Spleen (tissue), 7 donors: Measurements from ENCODE around the gene MS4A6A.

Source experiments
- POLR2A ChIP-seq, 3 donors: fragments of 450-650 bp; IDR thresholded peaks; one replicate each; pipeline ENCODE4 v1.5.1; 2017; ENCODE audit warnings: antibody characterized with exemption in 3 of 3, mild to moderate bottlenecking in 1 of 3
- POLR2AphosphoS5 ChIP-seq, 3 donors: sonication (generic); formaldehyde crosslinking; IDR thresholded peaks; one replicate each; pipeline ENCODE4 v1.5.1; 2017; ENCODE audit warnings: antibody characterized with exemption in 3 of 3
- TF ChIP-seq, protein P1 (sequence below), 11 experiments: fragments of 200-600 bp in 7 of 11; fragments of 450-650 bp in 4 of 11; sonication (generic) in 4 of 11; IDR thresholded peaks in 8 of 11; conservative IDR thresholded peaks in 3 of 11; 1 replicate in 7 of 11; 2 replicates in 4 of 11; pipeline versions ENCODE4 v1.4.0 to v1.8.0; 2016 to 2021; ENCODE audit warnings: antibody characterized with exemption in 11 of 11, inconsistent platforms in 4 of 11, mild to moderate bottlenecking in 1 of 11
- donor health status: DM: no; HTN: no; CAD: no; lungs with moderate emphysema.
- donor health status: DM: no; HTN: no; CAD: no.
- donor health status: DM: no; HTN: no; CAD: no.

DNA sequence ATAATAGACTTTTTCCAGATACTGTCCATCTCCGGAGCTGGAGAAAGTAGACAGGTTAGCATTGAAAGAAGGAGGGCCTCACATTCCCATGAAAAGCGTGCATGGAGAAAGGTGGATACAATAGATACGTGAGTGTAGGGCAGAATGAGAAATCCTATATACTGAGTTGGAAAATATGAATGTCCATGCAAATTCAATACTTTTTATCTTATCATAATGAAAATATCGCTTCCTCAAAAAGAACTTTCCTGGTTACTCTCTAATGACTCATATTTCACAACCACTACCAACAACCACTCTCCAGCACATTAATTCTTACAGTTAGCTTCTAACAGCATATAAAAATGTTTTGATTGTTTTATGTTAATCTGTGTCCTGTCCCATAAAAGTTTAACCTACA is 22.0 kb upstream of the MS4A6A start:
- TF ChIP-seq POLR2A (IDR thresholded peaks at IDR 0.05): no peak
- TF ChIP-seq, protein P1, sequence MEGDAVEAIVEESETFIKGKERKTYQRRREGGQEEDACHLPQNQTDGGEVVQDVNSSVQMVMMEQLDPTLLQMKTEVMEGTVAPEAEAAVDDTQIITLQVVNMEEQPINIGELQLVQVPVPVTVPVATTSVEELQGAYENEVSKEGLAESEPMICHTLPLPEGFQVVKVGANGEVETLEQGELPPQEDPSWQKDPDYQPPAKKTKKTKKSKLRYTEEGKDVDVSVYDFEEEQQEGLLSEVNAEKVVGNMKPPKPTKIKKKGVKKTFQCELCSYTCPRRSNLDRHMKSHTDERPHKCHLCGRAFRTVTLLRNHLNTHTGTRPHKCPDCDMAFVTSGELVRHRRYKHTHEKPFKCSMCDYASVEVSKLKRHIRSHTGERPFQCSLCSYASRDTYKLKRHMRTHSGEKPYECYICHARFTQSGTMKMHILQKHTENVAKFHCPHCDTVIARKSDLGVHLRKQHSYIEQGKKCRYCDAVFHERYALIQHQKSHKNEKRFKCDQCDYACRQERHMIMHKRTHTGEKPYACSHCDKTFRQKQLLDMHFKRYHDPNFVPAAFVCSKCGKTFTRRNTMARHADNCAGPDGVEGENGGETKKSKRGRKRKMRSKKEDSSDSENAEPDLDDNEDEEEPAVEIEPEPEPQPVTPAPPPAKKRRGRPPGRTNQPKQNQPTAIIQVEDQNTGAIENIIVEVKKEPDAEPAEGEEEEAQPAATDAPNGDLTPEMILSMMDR (IDR thresholded peaks at IDR 0.05 in 8 of 11, conservative IDR thresholded peaks at IDR 0.05 in 3 of 11): no peak
- no peak for TF ChIP-seq POLR2AphosphoS5 (IDR thresholded peaks at IDR 0.05)
